ENCODE data around the gene CNTN3. TPM values are rescaled to one million over a fixed set of nuclear protein-coding genes. Genes with fewer than 3 reads are reported as not detected.

CNTN3 gene
- total and polyA plus RNA-seq, 10 donors: 0.30 to 6.7 (median 3.4) TPM

DNA sequence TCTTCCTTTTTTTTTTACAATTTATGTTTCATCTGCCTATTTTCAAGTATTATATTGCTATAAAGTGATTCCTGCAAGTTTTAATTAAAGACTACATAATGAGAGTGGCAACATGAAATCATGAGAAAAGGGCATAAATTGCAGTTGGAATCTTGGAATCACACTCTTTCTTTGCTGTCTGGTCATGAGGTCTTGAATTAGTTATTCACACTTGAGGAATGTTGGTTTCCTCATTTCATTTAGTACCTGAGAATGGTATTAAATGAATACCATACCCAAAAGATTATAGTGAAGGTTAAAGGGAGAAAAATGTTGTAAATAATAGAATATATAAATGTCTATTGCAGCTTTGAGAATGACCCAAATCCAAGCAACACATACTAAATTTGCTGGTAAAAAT, 25.8 kb upstream of the CNTN3 start:
- Histone ChIP-seq H3K27me3 (replicated peaks in 1 of 7) (no peaks in the 10 kb centered on the region), H3K27ac (no peak overlapping the region), H3K4me3 (no peak overlapping the region), H3K36me3 (no peaks in the 10 kb centered on the region), H3K9me3 (peaks cover 0 to 6% (median 0%) of the 10 kb centered on the region in 8 donors), H3K4me1 (peaks cover 0 to 2% (median 0%) of the 10 kb centered on the region in 6 donors)
- TF ChIP-seq POLR2AphosphoS5 (IDR thresholded peaks at IDR 0.05) (no peak), POLR2A (IDR thresholded peaks at IDR 0.05) (no peak)
- TF ChIP-seq, protein P1, sequence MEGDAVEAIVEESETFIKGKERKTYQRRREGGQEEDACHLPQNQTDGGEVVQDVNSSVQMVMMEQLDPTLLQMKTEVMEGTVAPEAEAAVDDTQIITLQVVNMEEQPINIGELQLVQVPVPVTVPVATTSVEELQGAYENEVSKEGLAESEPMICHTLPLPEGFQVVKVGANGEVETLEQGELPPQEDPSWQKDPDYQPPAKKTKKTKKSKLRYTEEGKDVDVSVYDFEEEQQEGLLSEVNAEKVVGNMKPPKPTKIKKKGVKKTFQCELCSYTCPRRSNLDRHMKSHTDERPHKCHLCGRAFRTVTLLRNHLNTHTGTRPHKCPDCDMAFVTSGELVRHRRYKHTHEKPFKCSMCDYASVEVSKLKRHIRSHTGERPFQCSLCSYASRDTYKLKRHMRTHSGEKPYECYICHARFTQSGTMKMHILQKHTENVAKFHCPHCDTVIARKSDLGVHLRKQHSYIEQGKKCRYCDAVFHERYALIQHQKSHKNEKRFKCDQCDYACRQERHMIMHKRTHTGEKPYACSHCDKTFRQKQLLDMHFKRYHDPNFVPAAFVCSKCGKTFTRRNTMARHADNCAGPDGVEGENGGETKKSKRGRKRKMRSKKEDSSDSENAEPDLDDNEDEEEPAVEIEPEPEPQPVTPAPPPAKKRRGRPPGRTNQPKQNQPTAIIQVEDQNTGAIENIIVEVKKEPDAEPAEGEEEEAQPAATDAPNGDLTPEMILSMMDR (IDR thresholded peaks at IDR 0.05 in 8 of 11, conservative IDR thresholded peaks at IDR 0.05 in 3 of 11): no peak
- intact Hi-C loops (cut with DNase I; ENCODE audit: low total_unique reads): no loop called here
- DNase-seq: no peak

DNA sequence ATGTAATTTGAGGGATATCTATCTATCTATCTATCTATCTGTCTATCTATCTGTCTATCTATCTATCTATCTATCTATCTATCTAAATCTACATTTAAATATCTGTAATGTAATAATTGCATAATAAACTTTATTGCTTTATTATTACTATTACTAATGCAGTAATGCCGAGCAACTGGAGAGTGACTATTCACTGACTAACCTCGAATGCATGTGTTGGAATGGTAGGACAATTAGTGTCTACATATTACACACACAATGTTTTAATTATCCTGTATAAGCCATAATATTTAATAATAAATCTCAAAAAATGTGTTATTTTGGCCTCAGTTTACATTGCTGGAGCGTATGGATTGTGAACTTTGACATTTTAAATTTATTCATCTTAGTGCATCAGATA, 25.2 kb upstream of the CNTN3 start:
- 75 to 90% (median 85%) methylated on average over 3 of the region's 3 CpGs for WGBS, 5 donors
- no peak overlapping the region for H3K4me3 ChIP-seq
- peaks cover 0 to 2% (median 0%) of the 10 kb centered on the region in 6 donors for H3K4me1 ChIP-seq
- no peak for DNase-seq
- no peaks in the 10 kb centered on the region for H3K27me3 ChIP-seq (replicated peaks in 1 of 7)
- no peaks in the 10 kb centered on the region for H3K36me3 ChIP-seq
- intact Hi-C loops (cut with DNase I; ENCODE audit: low total_unique reads): no loop called here
- TF ChIP-seq POLR2A (IDR thresholded peaks at IDR 0.05): no peak
- TF ChIP-seq, protein P1 (IDR thresholded peaks at IDR 0.05 in 8 of 11, conservative IDR thresholded peaks at IDR 0.05 in 3 of 11): no peak
- TF ChIP-seq POLR2AphosphoS5 (IDR thresholded peaks at IDR 0.05): no peak
- peaks cover 0 to 6% (median 0%) of the 10 kb centered on the region in 8 donors for H3K9me3 ChIP-seq
- no peak overlapping the region for H3K27ac ChIP-seq

DNA sequence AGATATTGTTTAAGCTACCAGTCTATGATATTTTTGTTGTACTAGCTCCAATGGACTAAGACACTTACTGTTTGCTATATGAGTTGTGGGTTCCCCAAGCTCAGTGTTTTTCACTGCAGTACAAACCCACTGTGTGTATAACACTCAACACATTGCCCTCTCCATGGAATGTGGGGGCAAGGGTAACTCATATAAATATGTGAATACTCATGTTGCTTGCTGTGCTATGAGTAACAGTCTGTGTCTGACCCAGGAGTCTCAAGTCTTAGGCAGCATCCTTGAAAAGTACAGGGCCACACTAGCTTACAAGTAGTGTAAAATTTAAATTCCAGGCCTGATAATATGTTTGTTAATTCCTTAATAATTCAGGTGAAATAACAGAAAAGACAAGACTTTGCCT, 22.5 kb upstream of the CNTN3 start:
- Histone ChIP-seq H3K4me3 (no peak overlapping the region), H3K36me3 (no peaks in the 10 kb centered on the region), H3K4me1 (no peaks in the 10 kb centered on the region), H3K27me3 (replicated peaks in 1 of 7) (no peaks in the 10 kb centered on the region), H3K27ac (no peak overlapping the region), H3K9me3 (peaks cover 0 to 5% (median 0%) of the 10 kb centered on the region in 8 donors)
- TF ChIP-seq, protein P1 (IDR thresholded peaks at IDR 0.05 in 8 of 11, conservative IDR thresholded peaks at IDR 0.05 in 3 of 11): no peak
- TF ChIP-seq POLR2A (IDR thresholded peaks at IDR 0.05) (no peak), POLR2AphosphoS5 (IDR thresholded peaks at IDR 0.05) (no peak)
- intact Hi-C loops (cut with DNase I; ENCODE audit: low total_unique reads): no loop called here
- no peak for DNase-seq

DNA sequence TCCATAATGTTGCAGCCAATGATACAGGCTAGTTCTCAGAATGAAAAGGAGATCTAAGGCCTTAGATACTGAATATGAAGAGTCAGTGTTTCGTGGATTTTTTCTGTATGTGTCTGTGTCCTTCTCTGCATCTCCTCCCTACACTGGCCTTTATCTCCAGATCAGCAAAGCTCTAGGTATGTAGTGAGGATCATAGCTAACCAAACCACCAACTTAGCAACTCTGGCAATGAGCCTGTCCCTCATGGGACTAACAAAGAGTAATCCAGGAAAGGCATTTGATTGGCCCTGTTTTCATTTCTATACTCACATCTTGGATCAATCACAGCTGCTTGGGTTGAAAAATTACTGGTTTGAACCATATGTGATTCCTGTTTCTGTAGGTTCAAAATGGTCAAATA, 18.6 kb upstream of the CNTN3 start:
- intact Hi-C loops (cut with DNase I; ENCODE audit: low total_unique reads): no loop called here
- no peak for DNase-seq
- peaks cover 0 to 3% (median 0%) of the 10 kb centered on the region in 8 donors for H3K9me3 ChIP-seq
- no peak overlapping the region for H3K4me3 ChIP-seq
- no peaks in the 10 kb centered on the region for H3K4me1 ChIP-seq
- no peaks in the 10 kb centered on the region for H3K36me3 ChIP-seq
- 64 to 76% (median 70%) methylated on average over 1 of the region's 1 CpG for WGBS, 5 donors
- H3K27me3 ChIP-seq (replicated peaks in 1 of 7): no peaks in the 10 kb centered on the region
- no peak for TF ChIP-seq POLR2AphosphoS5 (IDR thresholded peaks at IDR 0.05)
- TF ChIP-seq, protein P1 (IDR thresholded peaks at IDR 0.05 in 8 of 11, conservative IDR thresholded peaks at IDR 0.05 in 3 of 11): no peak
- no peak overlapping the region for H3K27ac ChIP-seq

Measured in spleen (tissue), 11 donors.